ENCODE data around the gene MAIP1.

DNA sequence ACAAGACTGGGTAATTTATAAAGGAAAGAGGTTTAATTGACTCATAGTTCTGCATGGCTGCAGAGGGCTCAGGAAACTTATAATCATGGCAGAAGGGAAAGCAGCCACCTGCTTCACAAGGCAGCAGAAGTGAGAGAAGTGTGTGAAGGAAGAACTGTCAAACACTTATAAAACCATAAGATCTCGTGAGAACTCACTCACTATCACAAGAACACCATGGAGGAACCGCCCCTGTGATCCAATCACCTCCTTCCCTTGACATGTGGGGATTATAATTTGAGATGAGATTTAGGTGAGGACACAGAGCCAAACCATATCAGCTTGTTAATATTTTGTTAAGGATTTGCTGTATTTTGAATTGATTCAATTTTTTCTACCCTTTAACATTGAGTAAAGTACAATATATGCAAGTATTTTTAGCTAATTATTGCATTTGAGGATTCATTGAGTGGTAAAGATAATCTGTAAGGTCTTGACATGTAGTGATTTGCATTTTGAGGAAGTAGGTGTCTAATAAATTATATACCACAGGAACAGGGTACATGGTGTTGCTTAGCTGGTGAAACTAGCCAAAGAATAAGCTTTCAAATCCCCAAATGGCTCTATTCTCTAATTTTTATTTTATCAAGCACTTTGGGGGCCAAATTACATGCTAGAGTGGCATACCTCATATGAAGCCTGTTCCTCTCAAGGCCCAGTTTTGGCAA lies 48.2 kb upstream of the MAIP1 start:
- TF ChIP-seq POLR2AphosphoS5 (IDR thresholded peaks at IDR 0.05) (no peak), POLR2A (IDR thresholded peaks at IDR 0.05) (no peak)
